T-helper 1 cell (primary cell): ENCODE data around the gene ADCY3.

Source experiments
- DNase-seq, 5 donors: peaks; one replicate each; pipeline ENCODE4 v3.0.0-alpha.2; 2012 to 2020
- total RNA-seq, 4 donors: gene quantifications; one replicate each; lab custom pipeline; 2026; lab: John Stamatoyannopoulos, UW

ADCY3 gene
- 34.6 to 42.0 (median 37.3) reads per million in 4 donors for total RNA-seq

DNA sequence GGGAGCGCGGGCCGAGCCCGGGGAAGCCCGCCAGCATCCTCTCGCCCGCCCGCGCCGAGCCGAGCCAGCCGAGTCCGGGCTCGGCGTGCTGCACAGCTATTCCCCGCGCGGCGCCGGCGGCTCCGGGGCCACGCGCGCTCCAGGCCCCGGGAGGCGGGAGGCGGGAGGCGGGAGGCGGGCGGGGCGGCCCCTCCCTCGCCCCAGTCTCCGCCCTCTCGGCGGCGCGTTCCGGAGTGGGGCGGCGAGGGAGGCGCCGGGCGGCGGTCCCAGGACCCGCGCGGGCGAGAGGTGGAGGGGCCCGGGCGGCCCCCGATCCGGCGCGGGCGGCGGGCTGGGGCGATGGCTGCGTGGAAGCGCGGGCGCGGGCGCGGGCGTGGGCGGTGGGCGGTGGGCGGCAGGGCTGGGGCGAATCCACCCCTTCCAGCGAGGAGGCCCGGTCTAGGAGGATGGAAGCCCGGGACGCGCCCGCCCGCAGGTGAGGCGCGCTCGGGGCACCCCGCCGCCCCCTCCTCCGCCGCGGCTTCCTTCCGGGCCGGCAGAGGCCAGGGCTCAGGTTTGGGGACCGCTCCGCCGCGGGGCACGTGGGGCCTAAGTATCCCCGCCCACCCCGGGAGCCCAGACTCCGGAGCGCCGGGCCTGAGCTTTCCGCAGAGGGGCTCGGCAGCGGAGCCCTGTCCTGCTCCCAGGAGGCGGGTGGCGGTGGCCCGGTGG, at the start of gene ADCY3:
Gene ADCY3 (minus strand): TSS at position 140 of the 711 bp plus-strand sequence. CDS start 1,250 bp downstream, outside the sequence.
- peak; percentile 43 to 64 (median 55) for DNase-seq

DNA sequence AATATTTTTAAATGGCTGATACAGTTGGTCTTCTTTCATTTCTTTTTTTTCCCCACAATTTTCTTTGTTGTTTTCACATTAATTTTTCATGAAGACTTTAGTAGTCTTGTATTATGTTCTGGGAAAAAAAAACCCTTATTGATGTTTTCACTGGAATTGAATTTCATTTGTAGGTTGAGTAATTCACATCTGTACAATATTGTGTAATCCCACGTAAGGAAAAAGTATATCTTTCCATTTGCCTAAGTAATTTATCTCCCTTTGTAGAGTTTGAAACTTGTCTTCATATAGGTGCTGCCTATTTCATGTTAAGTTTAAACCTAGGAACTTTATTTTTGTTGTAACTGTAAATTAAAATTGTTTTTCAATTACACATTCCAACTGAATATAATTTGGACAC, 49.7 kb upstream of the ADCY3 start:
- no peak for DNase-seq

- no peak for DNase-seq
Measured at GRCh38 chr2:24961903-24962302, 41.9 kb upstream of the ADCY3 start.

GRCh38 chr2:24959761-24960160, 39.7 kb upstream of the ADCY3 start:
- no peak for DNase-seq

DNA sequence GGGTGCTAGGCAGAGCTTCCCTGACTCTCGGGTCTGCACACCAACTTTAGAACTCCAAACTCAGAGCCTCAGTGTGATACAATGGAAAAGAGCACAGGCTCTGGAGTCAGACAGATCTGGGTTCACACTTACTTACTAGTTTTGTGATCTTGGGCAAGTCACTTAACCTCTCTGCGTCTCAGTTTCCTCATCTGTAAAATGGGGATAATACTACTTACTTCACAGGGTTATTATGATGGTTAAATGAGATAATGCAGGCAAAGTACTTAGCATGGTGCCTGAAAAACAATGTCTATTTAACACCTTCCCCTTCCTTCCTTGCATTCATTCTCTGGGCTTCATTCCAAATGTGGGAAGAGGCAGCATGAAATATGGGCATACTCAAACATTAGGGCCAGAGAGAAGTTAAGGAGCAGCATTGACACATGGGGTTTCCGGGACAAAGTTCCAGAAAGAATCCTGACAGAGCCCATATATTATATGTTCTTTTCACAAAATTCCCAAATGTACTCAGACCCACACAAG, 38.4 kb upstream of the ADCY3 start:
- no peak for DNase-seq

DNA sequence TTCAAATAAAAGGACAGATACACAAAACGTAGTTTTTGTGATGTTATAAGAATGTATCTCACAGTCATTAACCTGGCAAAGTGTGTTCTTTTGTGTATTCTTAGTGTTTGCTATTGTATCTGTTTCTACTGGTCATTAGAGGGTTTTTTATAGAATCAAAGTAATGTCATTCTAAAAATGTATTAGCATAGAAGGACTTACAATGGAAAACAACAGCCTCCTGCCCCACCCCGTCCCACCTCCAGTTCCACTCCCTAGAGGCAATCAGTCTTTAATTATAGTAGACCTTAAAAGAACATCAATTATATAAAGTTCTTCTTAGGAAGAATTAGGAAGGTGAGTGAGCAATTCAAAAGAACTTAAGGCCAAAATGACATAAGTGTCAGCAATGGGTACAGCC, 37.9 kb upstream of the ADCY3 start:
- DNase-seq: no peak

GRCh38 chr2:24957221-24957620, 37.2 kb upstream of the ADCY3 start:
- no peak for DNase-seq

GRCh38 chr2:24955921-24956320, 35.9 kb upstream of the ADCY3 start:
- DNase-seq: no peak

- DNase-seq: no peak
Measured at GRCh38 chr2:24955232-24955631, 35.2 kb upstream of the ADCY3 start.

DNA sequence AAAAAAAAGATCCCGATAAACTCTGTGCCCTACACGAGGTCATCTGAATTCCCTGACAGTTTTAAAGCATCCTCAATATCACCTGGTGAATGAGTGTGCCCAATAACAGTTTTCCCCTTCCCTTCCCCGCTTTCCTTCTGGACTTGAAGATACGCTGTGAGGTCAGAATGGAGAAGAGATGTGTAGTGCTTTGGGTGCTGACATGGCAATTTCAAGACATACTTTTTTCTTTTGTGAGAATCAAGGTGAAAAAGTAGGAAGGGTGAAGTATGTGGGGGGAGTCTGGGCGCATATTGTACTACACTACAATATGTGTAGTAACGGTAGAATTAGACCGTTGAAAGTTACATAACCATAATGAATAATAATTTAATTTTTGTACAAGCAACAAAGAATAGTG, 30.1 kb upstream of the ADCY3 start:
- DNase-seq: no peak

GRCh38 chr2:24948506-24948905, 28.5 kb upstream of the ADCY3 start:
- DNase-seq: no peak

GRCh38 chr2:24947561-24948157, 27.6 kb upstream of the ADCY3 start:
- no peak for DNase-seq

DNA sequence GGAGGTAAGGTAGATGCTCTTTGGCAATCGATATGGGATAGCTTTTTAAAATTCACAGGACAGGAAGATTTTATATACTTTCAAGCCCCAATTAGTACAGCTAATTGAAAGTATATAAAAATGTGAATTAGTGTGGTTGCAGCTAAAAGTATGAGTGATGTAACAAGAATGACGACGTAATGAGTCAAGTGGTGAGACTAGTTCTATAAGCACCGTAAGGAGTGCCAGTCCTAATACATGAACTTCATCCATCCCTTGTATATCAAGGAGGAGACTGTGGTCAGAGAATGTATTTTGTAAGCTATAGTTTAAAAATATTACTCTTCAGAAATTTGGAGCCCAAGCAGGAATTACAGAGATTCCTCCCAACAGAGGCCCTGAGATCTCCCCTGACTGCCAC, 25.9 kb upstream of the ADCY3 start:
- DNase-seq: no peak

- no peak for DNase-seq
Measured at GRCh38 chr2:24943427-24944053, 23.5 kb upstream of the ADCY3 start.

- DNase-seq: no peak
Measured at GRCh38 chr2:24939353-24939752, 19.3 kb upstream of the ADCY3 start.

- no peak for DNase-seq
Measured at GRCh38 chr2:24937236-24937635, 17.2 kb upstream of the ADCY3 start.

GRCh38 chr2:24935145-24935544, 15.1 kb upstream of the ADCY3 start:
- no peak for DNase-seq

DNA sequence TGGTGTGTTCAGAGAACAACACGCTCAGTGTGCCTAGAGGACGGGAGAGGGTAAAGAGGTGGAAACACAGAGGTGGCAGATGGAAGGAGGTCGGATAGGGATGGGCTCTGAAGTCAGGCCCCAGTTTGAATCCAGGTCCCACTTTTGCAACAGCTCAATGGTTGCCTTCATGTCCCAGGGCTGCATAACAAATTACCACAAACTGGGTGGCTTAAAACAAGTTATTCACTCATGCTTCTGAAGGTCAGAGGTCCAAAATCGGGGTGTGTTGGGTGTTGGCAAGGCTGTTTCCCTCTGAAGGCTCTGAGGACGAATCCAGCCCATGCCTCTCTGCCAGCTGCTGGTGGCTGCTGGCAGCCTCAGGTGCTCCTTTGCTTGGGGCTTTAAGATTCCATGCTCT, 12.7 kb upstream of the ADCY3 start:
- no peak for DNase-seq

- peak in 1 of 5 donors; percentile 13 for DNase-seq
Measured at GRCh38 chr2:24930768-24931167, 10.7 kb upstream of the ADCY3 start.

DNA sequence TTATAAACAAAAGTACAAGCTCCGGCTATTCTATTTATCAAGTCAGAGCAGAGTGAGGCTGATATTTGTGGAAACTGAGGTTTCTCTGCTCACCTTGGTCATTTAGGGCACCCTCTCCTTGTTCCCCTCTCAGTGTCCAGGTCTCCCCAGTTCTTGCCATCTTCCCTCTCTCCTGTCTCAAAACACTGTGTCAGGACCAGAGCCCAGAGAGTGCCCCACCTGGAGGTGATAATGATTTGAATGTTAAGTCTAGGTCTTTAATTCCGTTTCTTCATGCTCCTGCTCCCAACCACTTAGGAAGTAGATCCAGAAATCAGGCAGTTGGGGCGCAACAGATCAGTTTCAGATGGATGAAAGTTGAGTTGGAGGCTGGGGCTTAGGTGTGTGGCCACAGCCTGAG, 9.2 kb upstream of the ADCY3 start:
- DNase-seq: no peak

- DNase-seq: no peak
Measured at GRCh38 chr2:24928036-24928435, 8.0 kb upstream of the ADCY3 start.

DNA sequence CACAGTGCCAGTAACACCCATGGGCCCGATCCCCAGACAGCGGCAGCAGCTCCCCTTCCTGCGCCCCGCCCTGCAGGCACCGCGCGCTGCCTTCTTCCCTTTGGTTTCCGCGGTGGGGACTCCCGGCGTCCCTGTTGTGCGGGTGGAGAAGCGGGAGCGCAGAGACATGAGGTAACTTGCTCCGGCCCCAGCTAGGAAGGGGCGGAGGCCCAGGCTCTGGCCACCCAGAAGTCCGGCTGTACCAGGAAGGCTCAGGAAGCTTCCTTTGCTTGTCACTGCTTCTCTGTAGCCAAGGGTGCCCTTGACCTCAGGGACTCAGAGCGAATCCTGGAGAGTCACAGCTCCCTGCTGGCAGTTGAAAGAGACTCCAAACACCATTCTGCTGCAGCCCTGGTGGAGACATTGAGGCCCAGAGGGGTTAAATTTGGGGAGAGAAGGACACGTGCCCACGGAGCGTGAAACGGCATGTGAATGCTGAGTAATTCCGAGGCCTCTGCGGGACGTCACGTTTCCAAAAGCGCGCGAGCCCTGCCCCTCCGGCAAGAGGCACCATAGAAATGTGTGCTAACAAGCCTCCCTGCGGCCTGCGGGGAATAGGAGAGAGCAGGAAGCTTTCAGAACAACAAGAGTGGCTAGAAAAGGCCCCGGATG, 6.7 kb upstream of the ADCY3 start:
- peak in 3 of 5 donors; percentile 6 to 57 (median 18) for DNase-seq

- no peak for DNase-seq
Measured at GRCh38 chr2:24926220-24926601, 6.2 kb upstream of the ADCY3 start.
